Heart left ventricle (tissue), 16 donors: ENCODE measurements around the gene MDM4. TPM values are rescaled to one million over a fixed set of nuclear protein-coding genes. Genes with fewer than 3 reads are reported as not detected.
"Not testable (repeated sequence)": the region's sequence is repeated elsewhere in the genome, so short reads cannot be mapped to it uniquely, and the experiment has no call there.

ENCODE experiments used
- ATAC-seq, 4 donors: fragments of 200-7000 bp; cut with Tn5 transposase; one replicate each; pipeline ENCODE4 v1.9.1; 2020 to 2022; ENCODE audit warnings: moderate library complexity in 4 of 4, mild to moderate bottlenecking in 3 of 4, moderate number of reproducible peaks in 1 of 4
- DNase-seq, 5 donors: peaks; one replicate each; pipeline ENCODE4 v3.0.0-alpha.2; 2020
- H3K27ac ChIP-seq, 12 donors: fragments of 200-600 bp; sonication (generic) in 4 of 12; one replicate each; pipeline versions ENCODE4 v1.5.0 to v1.8.0; 2016 to 2022; ENCODE audit warnings: mild to moderate bottlenecking in 2 of 12
- H3K27me3 ChIP-seq, 9 donors: fragments of 200-600 bp; sonication (generic) in 2 of 9; one replicate each; pipeline versions ENCODE4 v1.5.1 to v1.8.0; 2016 to 2022; ENCODE audit warnings: mild to moderate bottlenecking in 3 of 9
- H3K36me3 ChIP-seq, 9 donors: fragments of 200-600 bp; sonication (generic) in 2 of 9; one replicate each; pipeline versions ENCODE4 v1.5.0 to v1.8.0; 2018 to 2022; ENCODE audit warnings: mild to moderate bottlenecking in 2 of 9
- H3K4me1 ChIP-seq, 12 donors: fragments of 200-600 bp; sonication (generic) in 4 of 12; one replicate each; pipeline versions ENCODE4 v1.5.0 to v1.8.0; 2016 to 2022; ENCODE audit warnings: mild to moderate bottlenecking in 3 of 12
- H3K4me3 ChIP-seq, 12 donors: fragments of 200-600 bp; sonication (generic) in 4 of 12; one replicate each; pipeline versions ENCODE4 v1.5.0 to v1.8.0; 2017 to 2022; ENCODE audit warnings: mild to moderate bottlenecking in 9 of 12, moderate library complexity in 4 of 12
- H3K9me3 ChIP-seq, 12 donors: fragments of 200-600 bp; sonication (generic) in 4 of 12; one replicate each; pipeline versions ENCODE4 v1.5.0 to v1.8.0; 2016 to 2022; ENCODE audit warnings: mild to moderate bottlenecking in 1 of 12
- CTCF ChIP-seq, 12 donors: fragments of 200-600 bp; sonication (generic) in 4 of 12; IDR thresholded peaks; one replicate each; pipeline versions ENCODE4 v1.5.0 to v1.8.0; 2018 to 2022; ENCODE audit warnings: antibody characterized with exemption in 12 of 12, mild to moderate bottlenecking in 5 of 12
- POLR2A ChIP-seq, 2 donors: fragments of 450-650 bp; IDR thresholded peaks; one replicate each; pipeline ENCODE4 v1.6.1; 2017; ENCODE audit warnings: antibody characterized with exemption in 2 of 2, mild to moderate bottlenecking in 2 of 2, moderate library complexity in 2 of 2
- WGBS, 4 donors: extraction: QIAGEN DNeasy Blood & Tissue Kit in 2 of 4; methylation state at CpG; one replicate each; pipeline versions ENCODE4 v1.1.5 to v1.1.7; 2013 to 2018; 5-methylcytosine and 5-hydroxymethylcytosine counted together
- intact Hi-C, 10 donors: fragments of 100-400 bp; cut with DNase I; formaldehyde crosslinking; loops; one replicate each; pipeline versions ENCODE4 v1.11.1 to v1.14.2; 2022
- polyA plus RNA-seq, 2 donors: library from polyadenylated mRNA; stranded (reverse); fragments of 200-250 nt; gene quantifications; one replicate each; pipeline ENCODE4 v1.2.3, GENCODE V29; 2013
- total RNA-seq, 9 donors: library from RNA; depleted of rRNA in 2 of 9; stranded (reverse); fragments of >200 nt in 2 of 9; fragmentation: NEBNext Ultra II Directional in 3 of 9; extraction: Animal tissue kit (Norgen Biotek cat#: 25700) in 3 of 9; gene quantifications; one replicate each; pipeline versions ENCODE4 v1.1.0 to v1.2.4, GENCODE V29; 2016 to 2023
- donor health status: ischemic (EF 13 %, LVEDD 7.1; RV severe dilation, severe dysfunction).
- donor health status: healthy with polysubstance abuse.
- donor health status: DM: no; HTN: yes; CAD: no.
- donor health status: DM: no; HTN: no; CAD: no.
- donor health status: ischemic (EF 25% LVEDD 6.9; RV normal size, moderate dysfunction).
- donor health status: ischemic (EF 25% LVEDD 5.7; RV mildly dilated, moderate dysfunction).
- donor health status: healthy.
- donor health status: DM: yes; HTN: yes; CAD: no.
- donor health status: ischemic (EF 35%, LVEDD 5.7; RV mildly dilated, moderate dysfunction).
- donor health status: nonischemic (EF 11% LVEDD 7.7; RV severe dilation, severe dysfunction).
- donor health status: DM: yes; HTN: yes; CAD: no.
- donor health status: PGD.
- donor health status: ischemic (EF 29% LVEDD 5.4; RV normal size, mild dysfunction).
- donor health status: nonischemic (EF 23%, LVEDD 6.1; RV moderate dilation, normal function).

MDM4 gene
- total and polyA plus RNA-seq, 11 donors = 5.7 to 48.7 (median 31.6) TPM

GRCh38 chr1:204483791-204484190 lies 32.4 kb upstream of the MDM4 start:
- TF ChIP-seq POLR2A (IDR thresholded peaks at IDR 0.05) (no peak), CTCF (IDR thresholded peaks at IDR 0.05) (no peak)
- no peaks in the 10 kb centered on the region for H3K9me3 ChIP-seq
- 62 to 85% (median 67%) methylated on average over 7 of the region's 7 CpGs for WGBS, 4 donors
- peak overlapping the region in 6 of 12 donors; percentile 4 to 67 (median 34) for H3K27ac ChIP-seq
- H3K27me3 ChIP-seq = no peaks in the 10 kb centered on the region
- intact Hi-C loops = loop anchor here in 1 of 10 donors (2.0 kb wide), 1 partner anchor 15 kb away; no protein-coding TSS in a partner anchor
- peaks cover 3 to 85% (median 52%) of the 10 kb centered on the region in 12 donors for H3K4me1 ChIP-seq
- peak in 2 of 4 donors; percentile 19 to 21 for ATAC-seq
- DNase-seq = no peak
- no peak overlapping the region for H3K4me3 ChIP-seq
- peaks cover 0 to 3% (median 0%) of the 10 kb centered on the region in 9 donors for H3K36me3 ChIP-seq

DNA sequence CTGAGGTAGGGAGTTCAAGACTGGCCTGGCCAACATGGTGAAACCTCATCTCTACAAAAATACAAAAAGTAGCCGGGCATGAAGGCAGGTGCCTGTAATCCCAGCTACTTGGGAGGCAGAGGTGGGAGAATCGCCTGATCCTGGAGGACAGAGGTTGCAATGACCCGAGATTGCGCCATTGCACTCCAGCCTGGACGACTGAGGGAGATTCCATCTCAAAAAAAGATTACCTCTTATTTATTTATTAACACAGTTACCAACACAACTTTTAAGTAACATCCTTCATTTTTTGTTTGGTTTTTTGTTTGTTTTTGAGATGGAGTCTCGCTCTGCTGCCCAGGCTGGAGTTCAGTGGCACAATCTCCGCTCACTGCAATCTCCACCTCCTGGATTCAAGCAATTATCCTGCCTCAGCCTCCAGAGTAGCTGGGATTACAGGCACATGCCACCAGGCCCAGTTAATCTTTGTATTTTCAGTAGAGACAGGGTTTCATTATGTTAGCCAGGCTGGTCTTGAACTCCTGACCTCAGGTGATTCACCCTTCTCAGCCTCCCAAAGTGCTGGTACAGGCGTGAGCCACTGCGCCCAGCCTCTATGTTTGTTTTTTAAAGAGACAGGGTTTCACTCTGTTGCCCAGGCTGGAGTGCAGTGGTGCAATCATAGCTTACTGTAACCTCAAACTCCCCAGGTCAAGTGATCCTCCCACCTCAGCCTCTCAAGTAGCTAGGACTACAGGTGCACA lies 29.5 kb upstream of the MDM4 start:
- WGBS, 4 donors = 91 to 96% (median 94%) methylated on average over 9 of the region's 9 CpGs
- H3K4me3 ChIP-seq, H3K27ac ChIP-seq, intact Hi-C loops, ATAC-seq, DNase-seq, H3K9me3 ChIP-seq, H3K27me3 ChIP-seq: not testable (repeated sequence)
- Histone ChIP-seq H3K4me1 (peaks cover 0 to 74% (median 31%) of the 10 kb centered on the region in 12 donors), H3K36me3 (peaks cover 0 to 16% (median 0%) of the 10 kb centered on the region in 9 donors)

GRCh38 chr1:204487256-204487615 lies 29.0 kb upstream of the MDM4 start:
- H3K4me3 ChIP-seq = no peak overlapping the region
- H3K27ac ChIP-seq = no peak overlapping the region
- TF ChIP-seq POLR2A (IDR thresholded peaks at IDR 0.05) (no peak), CTCF (IDR thresholded peaks at IDR 0.05) (no peak)
- intact Hi-C loops = no loop called here
- 88 to 93% (median 92%) methylated on average over 5 of the region's 5 CpGs for WGBS, 4 donors
- DNase-seq = no peak
- no peak for ATAC-seq
- H3K4me1 ChIP-seq = peaks cover 0 to 74% (median 30%) of the 10 kb centered on the region in 12 donors
- no peaks in the 10 kb centered on the region for H3K27me3 ChIP-seq
- H3K36me3 ChIP-seq = peaks cover 0 to 16% (median 0%) of the 10 kb centered on the region in 9 donors
- H3K9me3 ChIP-seq = no peaks in the 10 kb centered on the region

GRCh38 chr1:204491655-204492054 lies 24.6 kb upstream of the MDM4 start:
- Histone ChIP-seq H3K27me3 (no peaks in the 10 kb centered on the region), H3K36me3 (peaks cover 0 to 16% (median 0%) of the 10 kb centered on the region in 9 donors), H3K4me1 (peaks cover 3 to 58% (median 30%) of the 10 kb centered on the region in 12 donors), H3K9me3 (no peaks in the 10 kb centered on the region), H3K27ac (peak overlapping the region in 9 of 12 donors; percentile 87 to 97 (median 90)), H3K4me3 (peak overlapping the region in 7 of 12 donors; percentile 67 to 85 (median 76))
- DNase-seq = no peak
- intact Hi-C loops = loop anchor here in 2 of 10 donors (2.0 kb wide), 2 partner anchors 13 to 45 kb away; no protein-coding TSS in a partner anchor
- TF ChIP-seq POLR2A (IDR thresholded peaks at IDR 0.05) (no peak), CTCF (IDR thresholded peaks at IDR 0.05) (no peak)
- no peak for ATAC-seq
